HepG2 (cell line): ENCODE measurements around the gene DIP2C. TPM values are rescaled to one million over a fixed set of nuclear protein-coding genes. Genes with fewer than 3 reads are reported as not detected.
"Not testable (repeated sequence)": the region's sequence is repeated elsewhere in the genome, so short reads cannot be mapped to it uniquely, and the experiment has no call there.

Source experiments
- ATAC-seq: fragments of 200-7000 bp; cut with Tn5 transposase; 3 replicates; pipeline ENCODE4 v1.9.1; 2020; ENCODE audit warnings: mild to moderate bottlenecking, moderate library complexity
- BruUV-seq: library from RNA; stranded (reverse); fragments of 400-500 nt; replicated peaks from 2 replicates; lab custom pipeline; 2021; lab: Mats Ljungman, UMichigan
- CTCF ChIA-PET: fragments of 300-600 bp; formaldehyde crosslinking; extraction: SDS; loops from one replicate; lab custom pipeline; 2021; ENCODE audit warnings: low total read pairs, inconsistent platforms, low intra/inter-chr PET ratio; lab: Yijun Ruan, JAX
- POLR2A ChIA-PET: fragments of 350-600 bp; sonication (Branson Sonifier 250); formaldehyde crosslinking; loops from one replicate; lab custom pipeline; 2020; ENCODE audit warnings: antibody characterized with exemption, inconsistent platforms; lab: Yijun Ruan, JAX
- DNase-seq: peaks from one replicate; pipeline ENCODE4 v3.0.0-alpha.2; 2015; ENCODE audit warnings: low spot score
- FAIRE-seq: peaks from 3 replicates; lab custom pipeline; 2011; peaks lifted over from hg19 to GRCh38; lab: Jason Lieb, UNC
- H2AFZ ChIP-seq: one replicate; pipeline ENCODE4 v1.6.1; 2011; ENCODE audit warnings: low read length, inconsistent platforms
- H3K27ac ChIP-seq: fragments of 300-600 bp; 3 replicates; pipeline ENCODE4 v1.8.0; 2011; ENCODE audit warnings: mixed run types, mild to moderate bottlenecking, mixed read lengths, low read length, inconsistent platforms; ENCODE audit not compliant: insufficient read depth; ENCODE audit errors: extremely low read length
- H3K27me3 ChIP-seq, 2 experiments: fragments of 200-600 bp in 1 of 2; 2 replicates in 1 of 2; 3 replicates in 1 of 2; pipeline versions ENCODE4 v1.6.0 to v1.8.0; 2011; ENCODE audit warnings: low read length in 2 of 2, mild to moderate bottlenecking in 2 of 2, moderate library complexity in 2 of 2, inconsistent platforms in 1 of 2; ENCODE audit not compliant: insufficient read depth in 2 of 2, control insufficient read depth in 1 of 2
- H3K36me3 ChIP-seq, 2 experiments: fragments of 200-600 bp in 1 of 2; replicated peaks in 1 of 2; 2 replicates in 1 of 2; 3 replicates in 1 of 2; pipeline versions ENCODE4 v1.5.1 to v1.8.0; 2011; ENCODE audit warnings: low read length in 2 of 2, inconsistent platforms in 1 of 2; ENCODE audit not compliant: insufficient read depth in 2 of 2, control insufficient read depth in 1 of 2
- H3K4me1 ChIP-seq: 2 replicates; pipeline ENCODE4 v1.5.1; 2012; ENCODE audit warnings: low read length, inconsistent platforms; ENCODE audit not compliant: insufficient read depth
- H3K4me2 ChIP-seq: 2 replicates; pipeline ENCODE4 v1.6.0; 2011; ENCODE audit warnings: low read depth, low read length, inconsistent platforms
- H3K4me3 ChIP-seq, 3 experiments: fragments of 200-600 bp in 1 of 3; sonication (generic), shearing (Covaris generic) in 1 of 3; replicated peaks in 1 of 3; 2 replicates each; pipeline ENCODE4 v1.5.1; 2011 to 2016; ENCODE audit warnings: low read length in 3 of 3, inconsistent platforms in 2 of 3, low read depth in 2 of 3, mild to moderate bottlenecking in 2 of 3, control low read depth in 1 of 3, mixed read lengths in 1 of 3; ENCODE audit not compliant: insufficient read depth in 1 of 3
- H3K79me2 ChIP-seq: one replicate; pipeline ENCODE4 v1.6.1; 2011; ENCODE audit warnings: low read length, inconsistent platforms; ENCODE audit not compliant: insufficient read depth
- H3K9ac ChIP-seq: 2 replicates; pipeline ENCODE4 v1.6.0; 2011; ENCODE audit warnings: mild to moderate bottlenecking, low read depth, low read length, inconsistent platforms; ENCODE audit not compliant: insufficient read depth
- H3K9me3 ChIP-seq: 2 replicates; pipeline ENCODE4 v1.5.1; 2012; ENCODE audit warnings: mild to moderate bottlenecking, low read length
- H4K20me1 ChIP-seq: 2 replicates; pipeline ENCODE4 v1.6.0; 2011; ENCODE audit warnings: inconsistent platforms, mild to moderate bottlenecking, low read length, moderate library complexity; ENCODE audit not compliant: insufficient read depth
- ZBTB38 ChIP-seq: sonication (generic); formaldehyde crosslinking; IDR thresholded peaks from 2 replicates; pipeline ENCODE4 v1.5.1; 2020; ENCODE audit warnings: mild to moderate bottlenecking, missing genetic modification reagents
- ZNF687 ChIP-seq: sonication (generic); formaldehyde crosslinking; IDR thresholded peaks from 2 replicates; pipeline ENCODE4 v1.5.1; 2020; ENCODE audit warnings: mild to moderate bottlenecking, missing genetic modification reagents, moderate library complexity
- WGBS: methylation state at CpG from one replicate; pipeline ENCODE4 v1.1.6; 2017; ENCODE audit warnings: low lambda C conversion rate; 5-methylcytosine and 5-hydroxymethylcytosine counted together
- in situ Hi-C: cut with HindIII; loops from 2 replicates; pipeline ENCODE4 v1.10.0; 2017; ENCODE audit warnings: low pct_unique_long_range_greater_than_20kb; ENCODE audit not compliant: extremely low pct_ligation_motif_present
- intact Hi-C: fragments of 100-400 bp; cut with micrococcal nuclease; formaldehyde crosslinking; loops from one replicate; pipeline ENCODE4 v1.10.0; 2022; ENCODE audit not compliant: unreplicated experiment
- polyA plus RNA-seq, 8 experiments: library from polyadenylated mRNA; depleted of rRNA in 3 of 8; stranded (reverse) in 7 of 8; unstranded in 1 of 8; fragments of >200 nt; fragmentation: Illumina TruSeq in 4 of 8; extraction: Trizol in 4 of 8; gene quantifications; 2 replicates each; pipeline versions ENCODE4 v1.2.1 to v1.2.3, GENCODE V29; 2011 to 2016; ENCODE audit warnings: low read depth in 4 of 8, missing spikeins in 1 of 8, mixed read lengths in 1 of 8; ENCODE audit not compliant: insufficient read depth in 1 of 8
- total RNA-seq, 5 experiments: library from RNA; depleted of rRNA; stranded (reverse); fragments of >200 nt; fragmentation: Illumina TruSeq; extraction: Trizol; gene quantifications; 2 replicates each; pipeline ENCODE4 v1.2.3, GENCODE V29; 2016; ENCODE audit warnings: low read depth in 1 of 5
- TF ChIP-seq, protein P1 (sequence below): sonication (generic); formaldehyde crosslinking; IDR thresholded peaks from 2 replicates; pipeline ENCODE4 v1.4.0; 2020; ENCODE audit warnings: missing genetic modification reagents

Gene DIP2C
- total and polyA plus RNA-seq, 2 of the 13 experiments (the other 11 are each of a cell fraction or from before 2014, with no cell fraction given) = 2.2 to 2.7 TPM

GRCh38 chr10:394439-395101 is 294.9 kb downstream of the DIP2C start:
- H3K9ac ChIP-seq, H3K79me2 ChIP-seq, CTCF ChIA-PET, in situ Hi-C loops, H4K20me1 ChIP-seq, H2AFZ ChIP-seq, H3K4me3 ChIP-seq, BruUV-seq, H3K9me3 ChIP-seq, POLR2A ChIA-PET, intact Hi-C loops, DNase-seq, H3K36me3 ChIP-seq, H3K4me2 ChIP-seq, H3K27me3 ChIP-seq, FAIRE-seq, ATAC-seq, H3K4me1 ChIP-seq, H3K27ac ChIP-seq: not testable (repeated sequence)
- 93% methylated on average over 21 of the region's 21 CpGs for WGBS
- TF ChIP-seq ZBTB38 (CRISPR knock-in tag) (0 out of 2 replicates have a peak, but pooled peaks have one; percentile 24), ZNF687 (CRISPR knock-in tag) (0 out of 2 replicates have a peak, but pooled peaks have one; percentile 8)
- TF ChIP-seq, protein P1, sequence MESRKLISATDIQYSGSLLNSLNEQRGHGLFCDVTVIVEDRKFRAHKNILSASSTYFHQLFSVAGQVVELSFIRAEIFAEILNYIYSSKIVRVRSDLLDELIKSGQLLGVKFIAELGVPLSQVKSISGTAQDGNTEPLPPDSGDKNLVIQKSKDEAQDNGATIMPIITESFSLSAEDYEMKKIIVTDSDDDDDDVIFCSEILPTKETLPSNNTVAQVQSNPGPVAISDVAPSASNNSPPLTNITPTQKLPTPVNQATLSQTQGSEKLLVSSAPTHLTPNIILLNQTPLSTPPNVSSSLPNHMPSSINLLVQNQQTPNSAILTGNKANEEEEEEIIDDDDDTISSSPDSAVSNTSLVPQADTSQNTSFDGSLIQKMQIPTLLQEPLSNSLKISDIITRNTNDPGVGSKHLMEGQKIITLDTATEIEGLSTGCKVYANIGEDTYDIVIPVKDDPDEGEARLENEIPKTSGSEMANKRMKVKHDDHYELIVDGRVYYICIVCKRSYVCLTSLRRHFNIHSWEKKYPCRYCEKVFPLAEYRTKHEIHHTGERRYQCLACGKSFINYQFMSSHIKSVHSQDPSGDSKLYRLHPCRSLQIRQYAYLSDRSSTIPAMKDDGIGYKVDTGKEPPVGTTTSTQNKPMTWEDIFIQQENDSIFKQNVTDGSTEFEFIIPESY (CRISPR knock-in tag) = peak; percentile 73; the same call in 1 of the 2 replicates
